Type B pancreatic cell (in vitro differentiated cells): Measurements from ENCODE around the gene TPD52L2. TPM values are rescaled to one million over a fixed set of nuclear protein-coding genes. Genes with fewer than 3 reads are reported as not detected.

Experiments used
- DNase-seq: peaks from one replicate; pipeline ENCODE4 v3.0.0; 2021; ENCODE audit warnings: mixed read lengths; ENCODE audit not compliant: unreplicated experiment; ENCODE audit errors: extremely low spot score
- H3K27ac Mint-ChIP-seq: 2 replicates; pipeline ENCODE4 v1.8.0; 2021; ENCODE audit warnings: mild to moderate bottlenecking, mixed read lengths
- H3K27me3 Mint-ChIP-seq: 2 replicates; pipeline ENCODE4 v1.8.0; 2021; ENCODE audit warnings: mixed read lengths
- H3K36me3 Mint-ChIP-seq: 2 replicates; pipeline ENCODE4 v1.8.0; 2021; ENCODE audit warnings: mixed read lengths
- H3K4me1 Mint-ChIP-seq: one replicate; pipeline ENCODE4 v1.8.0; 2021; ENCODE audit warnings: mixed read lengths; ENCODE audit not compliant: unreplicated experiment
- H3K4me3 Mint-ChIP-seq: 2 replicates; pipeline ENCODE4 v1.8.0; 2021; ENCODE audit warnings: mild to moderate bottlenecking, mixed read lengths
- H3K9me3 Mint-ChIP-seq: 2 replicates; pipeline ENCODE4 v1.8.0; 2021; ENCODE audit warnings: mixed read lengths
- microRNA-seq: library from miRNA; unstranded; fragments of <30 nt; microRNA quantifications from one replicate; pipeline ENCODE4, GENCODE V29; 2020
- total RNA-seq: library from RNA; stranded (reverse); gene quantifications from 2 replicates; pipeline ENCODE4 v1.2.1, GENCODE V29; 2021; ENCODE audit warnings: low replicate concordance
- TF ChIP-seq, protein P1 (sequence below): fragments of 200-600 bp; sonication (generic); conservative IDR thresholded peaks from 2 replicates; pipeline ENCODE4 v1.5.0; 2021; ENCODE audit warnings: antibody characterized with exemption, mild to moderate bottlenecking

TPD52L2 gene
- total RNA-seq, 1 donor from 2014 or later: 76.5 TPM

DNA sequence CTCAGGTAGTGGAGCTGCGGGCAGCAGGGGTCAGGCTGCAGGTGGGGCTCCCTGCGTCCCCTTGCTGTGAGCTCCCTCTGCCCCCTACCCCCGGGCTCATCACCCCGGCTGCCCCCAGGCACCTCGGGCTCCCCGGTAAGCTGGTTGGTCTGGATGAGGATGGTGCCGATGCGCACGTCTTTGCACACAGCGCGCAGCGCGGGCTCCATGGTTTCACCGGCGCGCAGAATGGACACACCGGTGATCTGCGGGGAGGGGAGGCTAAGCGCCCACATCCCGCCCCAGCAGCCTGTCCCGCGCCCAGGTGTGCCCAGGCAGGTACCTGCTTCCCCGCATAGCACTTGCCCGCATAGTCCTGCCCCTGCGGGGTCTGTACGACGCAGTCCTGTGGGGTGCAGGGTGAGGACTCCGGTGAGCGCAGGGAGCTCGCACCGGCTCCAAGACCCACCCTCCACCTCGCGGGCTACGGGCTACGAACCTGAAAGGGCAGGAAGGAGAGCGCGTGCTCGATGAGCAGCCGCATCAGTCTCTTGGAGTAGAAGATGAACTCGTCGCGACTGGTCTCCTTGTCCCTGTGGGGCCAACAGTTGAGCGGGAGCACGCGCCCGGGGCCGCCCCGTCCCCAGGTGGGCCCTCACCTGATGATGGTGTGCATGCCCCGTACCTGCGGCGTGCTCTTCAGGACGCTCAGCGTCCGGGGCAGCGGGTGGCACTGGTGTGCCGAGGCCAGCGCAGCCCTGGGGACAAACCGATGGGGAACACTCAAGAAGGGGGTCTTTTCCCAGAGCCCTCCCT, 75.6 kb downstream of the TPD52L2 start:
- no peaks in the 10 kb centered on the region for H3K27me3 Mint-ChIP-seq
- no peaks in the 10 kb centered on the region for H3K9me3 Mint-ChIP-seq
- no peak overlapping the region for H3K4me3 Mint-ChIP-seq
- no peak for DNase-seq
- peaks cover 9% of the 10 kb centered on the region for H3K36me3 Mint-ChIP-seq
- no peak overlapping the region for H3K27ac Mint-ChIP-seq
- H3K4me1 Mint-ChIP-seq: no peaks in the 10 kb centered on the region
- TF ChIP-seq, protein P1, sequence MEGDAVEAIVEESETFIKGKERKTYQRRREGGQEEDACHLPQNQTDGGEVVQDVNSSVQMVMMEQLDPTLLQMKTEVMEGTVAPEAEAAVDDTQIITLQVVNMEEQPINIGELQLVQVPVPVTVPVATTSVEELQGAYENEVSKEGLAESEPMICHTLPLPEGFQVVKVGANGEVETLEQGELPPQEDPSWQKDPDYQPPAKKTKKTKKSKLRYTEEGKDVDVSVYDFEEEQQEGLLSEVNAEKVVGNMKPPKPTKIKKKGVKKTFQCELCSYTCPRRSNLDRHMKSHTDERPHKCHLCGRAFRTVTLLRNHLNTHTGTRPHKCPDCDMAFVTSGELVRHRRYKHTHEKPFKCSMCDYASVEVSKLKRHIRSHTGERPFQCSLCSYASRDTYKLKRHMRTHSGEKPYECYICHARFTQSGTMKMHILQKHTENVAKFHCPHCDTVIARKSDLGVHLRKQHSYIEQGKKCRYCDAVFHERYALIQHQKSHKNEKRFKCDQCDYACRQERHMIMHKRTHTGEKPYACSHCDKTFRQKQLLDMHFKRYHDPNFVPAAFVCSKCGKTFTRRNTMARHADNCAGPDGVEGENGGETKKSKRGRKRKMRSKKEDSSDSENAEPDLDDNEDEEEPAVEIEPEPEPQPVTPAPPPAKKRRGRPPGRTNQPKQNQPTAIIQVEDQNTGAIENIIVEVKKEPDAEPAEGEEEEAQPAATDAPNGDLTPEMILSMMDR: no peak

Small RNA genes lying within 50 kb of the gene (microRNA-seq; reads per million reads assigned to microRNA genes)
- gene MIR1914 (3.6 reads per million, percentile 9 among the genes with 10 or more reads in this experiment), gene MIR941-1 (not detected), gene MIR941-2 (not detected), gene MIR941-3 (not detected), gene MIR941-4 (not detected), gene MIR941-5 (not detected)

Other genes starting within 250 kb of the TPD52L2 start
- gene GMEB2, start 238.2 kb upstream of the TPD52L2 start, total RNA-seq: 11.9 and 13.9 TPM in 2 replicates
- gene STMN3, start 211.8 kb upstream of the TPD52L2 start, total RNA-seq: 38.9 and 40.8 TPM in 2 replicates
- 20.7 and 39.2 TPM in 2 replicates for gene RTEL1, start 207.0 kb upstream of the TPD52L2 start, total RNA-seq
- not detected in 2 replicates for gene TNFRSF6B, start 168.6 kb upstream of the TPD52L2 start, total RNA-seq
- gene ARFRP1, start 157.3 kb upstream of the TPD52L2 start, total RNA-seq: 37.2 and 45.0 TPM in 2 replicates
- gene ZGPAT, start 157.2 kb upstream of the TPD52L2 start, total RNA-seq: 28.7 and 32.8 TPM in 2 replicates
- gene LIME1, start 128.6 kb upstream of the TPD52L2 start, total RNA-seq: 6.3 and 11.3 TPM in 2 replicates
- gene SLC2A4RG, start 125.5 kb upstream of the TPD52L2 start, total RNA-seq: 52.6 and 75.6 TPM in 2 replicates
- 9.8 and 13.6 TPM in 2 replicates for gene ZBTB46, start 34.0 kb upstream of the TPD52L2 start, total RNA-seq
- not detected in 2 replicates for gene ABHD16B, start 3.8 kb upstream of the TPD52L2 start, total RNA-seq
- gene DNAJC5, start 29.9 kb downstream of the TPD52L2 start, total RNA-seq: 44.1 and 51.9 TPM in 2 replicates
- 44.1 and 49.7 TPM in 2 replicates for gene UCKL1, start 91.1 kb downstream of the TPD52L2 start, total RNA-seq
- gene ZNF512B, start 104.7 kb downstream of the TPD52L2 start, total RNA-seq: 34.7 and 40.8 TPM in 2 replicates
- gene SAMD10, start 114.4 kb downstream of the TPD52L2 start, total RNA-seq: 7.4 and 16.9 TPM in 2 replicates
- 64.3 and 67.9 TPM in 2 replicates for gene PRPF6, start 115.9 kb downstream of the TPD52L2 start, total RNA-seq
- gene C20orf204, start 170.9 kb downstream of the TPD52L2 start, total RNA-seq: 3.0 and 7.4 TPM in 2 replicates
- gene SOX18, start 184.4 kb downstream of the TPD52L2 start, total RNA-seq: 0.72 and 1.2 TPM in 2 replicates
- gene TCEA2, start 197.9 kb downstream of the TPD52L2 start, total RNA-seq: 33.4 and 73.3 TPM in 2 replicates
- gene RGS19, start 214.2 kb downstream of the TPD52L2 start, total RNA-seq: 8.4 and 9.5 TPM in 2 replicates
- 0.50 and 1.9 TPM in 2 replicates for gene OPRL1, start 214.8 kb downstream of the TPD52L2 start, total RNA-seq
- gene LKAAEAR1, start 219.1 kb downstream of the TPD52L2 start, total RNA-seq: not detected in 2 replicates
- not detected in 2 replicates for gene NPBWR2, start 242.3 kb downstream of the TPD52L2 start, total RNA-seq